ENCODE measurements around the gene PHC3.

- no peak for TF ChIP-seq CTCF (conservative IDR thresholded peaks at IDR 0.05; ENCODE audit: low read length)
- no peak for TF ChIP-seq EZH2phosphoT487 (IDR thresholded peaks at IDR 0.05; ENCODE audit: borderline replicate concordance, low read depth, low read length)
Measured at GRCh38 chr3:170047133-170047404, 134.5 kb downstream of the PHC3 start.

Data from OCI-LY7 (cell line).